Activated T-cell treated with anti-CD3 and anti-CD28 coated beads for 48 hours (primary cell): Measurements from ENCODE around the gene SYNPO2.
"Not testable (repeated sequence)": the region's sequence is repeated elsewhere in the genome, so short reads cannot be mapped to it uniquely, and the experiment has no call there.

Experiments used
- DNase-seq: peaks from one replicate; pipeline ENCODE4 v3.0.0-alpha.2; 2020; ENCODE audit warnings: low read depth

The SYNPO2 gene

GRCh38 chr4:119002476-119002875 is 113.8 kb downstream of the SYNPO2 start:
- no peak for DNase-seq

GRCh38 chr4:119003001-119003400 is 114.3 kb downstream of the SYNPO2 start:
- DNase-seq: not testable (repeated sequence)

- DNase-seq: no peak
These were observed 117.3 kb downstream of the SYNPO2 start for GRCh38 chr4:119005928-119006460.

GRCh38 chr4:119008761-119009160 is 120.1 kb downstream of the SYNPO2 start:
- no peak for DNase-seq

DNA sequence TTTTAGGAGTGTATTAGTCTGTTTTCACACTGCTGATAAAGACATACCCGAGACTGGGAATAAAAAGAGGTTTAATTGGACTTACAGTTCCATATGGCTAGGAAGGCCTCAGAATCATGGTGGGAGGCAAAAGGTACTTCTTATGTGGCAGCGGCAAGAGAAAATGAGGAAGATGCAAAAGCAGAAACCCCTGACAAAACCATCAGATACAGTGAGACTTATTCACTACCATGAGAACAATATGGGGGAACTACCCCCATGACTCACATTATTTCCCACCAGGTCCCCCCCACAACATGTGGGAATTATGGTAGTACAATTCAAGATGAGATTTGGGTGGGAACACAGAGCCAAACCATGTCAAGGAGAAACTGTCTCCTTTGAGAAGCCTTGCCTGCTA is 121.6 kb downstream of the SYNPO2 start:
- not testable (repeated sequence) for DNase-seq

- DNase-seq: no peak
These were observed 122.4 kb downstream of the SYNPO2 start for GRCh38 chr4:119010909-119011606.

- no peak for DNase-seq
These were observed 122.9 kb downstream of the SYNPO2 start for GRCh38 chr4:119011607-119011988.

- DNase-seq: no peak
These were observed 126.0 kb downstream of the SYNPO2 start for GRCh38 chr4:119014658-119015057.

DNA sequence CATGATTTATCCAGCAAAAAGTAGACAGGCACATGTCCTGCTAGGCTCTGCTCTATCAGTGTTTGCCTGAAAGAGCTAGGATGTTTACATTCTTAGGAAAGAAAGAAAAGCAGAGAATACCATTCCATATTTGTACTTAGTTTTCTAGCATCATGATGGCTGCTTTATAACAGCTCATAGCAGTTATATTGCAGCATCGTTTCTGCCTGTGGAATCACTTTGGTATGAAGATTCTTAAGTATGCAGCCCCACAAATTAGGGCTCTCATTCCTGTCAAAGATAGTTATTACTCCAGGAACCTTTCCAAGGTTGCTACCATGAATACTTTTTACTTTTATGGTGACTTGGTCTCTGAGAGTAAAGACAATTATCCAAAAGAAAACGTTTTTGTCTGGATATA is 128.0 kb downstream of the SYNPO2 start:
- DNase-seq: no peak

DNA sequence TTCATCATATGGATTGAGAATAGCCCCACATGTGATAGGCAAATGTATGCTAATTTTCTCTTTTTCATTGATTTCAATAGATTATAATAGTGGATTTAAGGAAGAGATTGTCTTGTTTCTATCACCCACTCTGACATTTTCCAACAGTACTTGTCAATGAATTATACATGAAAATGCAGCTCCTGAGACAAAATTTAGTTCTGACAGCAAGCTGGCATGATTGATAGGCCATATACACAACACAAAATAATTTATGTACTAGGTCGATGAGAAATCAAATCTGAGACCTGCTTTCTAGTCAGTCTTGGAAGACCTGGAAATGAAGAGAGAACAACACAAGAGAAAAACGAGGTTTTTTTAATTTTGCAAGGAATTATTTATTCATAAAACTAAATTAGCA is 129.0 kb downstream of the SYNPO2 start:
- no peak for DNase-seq

GRCh38 chr4:119020158-119020557 is 131.5 kb downstream of the SYNPO2 start:
- DNase-seq: no peak

DNA sequence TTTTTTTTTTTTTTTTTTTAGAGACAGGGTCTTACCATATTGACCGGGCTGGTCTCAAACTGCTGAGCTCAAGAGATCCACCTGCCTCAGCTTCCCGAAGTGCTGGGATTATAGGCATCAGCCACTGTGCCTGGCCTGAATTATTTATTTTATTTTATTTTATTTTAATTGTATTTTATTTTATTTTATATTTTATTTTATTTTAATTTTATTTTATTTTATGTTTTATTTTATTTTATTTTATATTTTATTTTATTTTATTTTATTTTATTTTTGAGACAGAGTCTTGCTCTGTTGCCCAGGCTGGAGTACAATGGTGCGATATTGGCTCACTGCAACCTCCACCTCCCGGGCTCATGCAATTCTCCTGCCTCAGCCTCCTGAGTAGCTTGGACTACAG is 133.9 kb downstream of the SYNPO2 start:
- DNase-seq: not testable (repeated sequence)

DNA sequence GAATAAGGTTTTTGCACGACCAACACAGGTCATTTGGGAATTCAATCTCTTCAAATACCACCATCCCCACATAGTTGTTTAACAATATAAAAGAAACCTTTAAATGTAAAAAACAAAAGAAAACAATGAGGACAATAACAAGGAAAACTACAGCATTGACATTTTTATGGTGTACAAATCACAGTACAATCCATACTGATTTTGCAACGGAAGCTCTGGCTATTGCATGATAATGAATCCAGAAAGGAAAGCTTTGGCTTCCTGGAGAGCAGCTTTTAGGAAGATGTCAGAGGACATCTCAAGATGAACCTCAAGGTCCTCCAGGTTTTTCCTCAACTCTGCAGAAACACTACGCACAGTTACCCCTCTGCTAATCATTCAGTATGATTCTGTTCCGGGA is 135.4 kb downstream of the SYNPO2 start:
- DNase-seq: no peak

GRCh38 chr4:119025420-119025819 is 136.8 kb downstream of the SYNPO2 start:
- DNase-seq: no peak

GRCh38 chr4:119025916-119026661 is 137.4 kb downstream of the SYNPO2 start:
- DNase-seq: no peak

DNA sequence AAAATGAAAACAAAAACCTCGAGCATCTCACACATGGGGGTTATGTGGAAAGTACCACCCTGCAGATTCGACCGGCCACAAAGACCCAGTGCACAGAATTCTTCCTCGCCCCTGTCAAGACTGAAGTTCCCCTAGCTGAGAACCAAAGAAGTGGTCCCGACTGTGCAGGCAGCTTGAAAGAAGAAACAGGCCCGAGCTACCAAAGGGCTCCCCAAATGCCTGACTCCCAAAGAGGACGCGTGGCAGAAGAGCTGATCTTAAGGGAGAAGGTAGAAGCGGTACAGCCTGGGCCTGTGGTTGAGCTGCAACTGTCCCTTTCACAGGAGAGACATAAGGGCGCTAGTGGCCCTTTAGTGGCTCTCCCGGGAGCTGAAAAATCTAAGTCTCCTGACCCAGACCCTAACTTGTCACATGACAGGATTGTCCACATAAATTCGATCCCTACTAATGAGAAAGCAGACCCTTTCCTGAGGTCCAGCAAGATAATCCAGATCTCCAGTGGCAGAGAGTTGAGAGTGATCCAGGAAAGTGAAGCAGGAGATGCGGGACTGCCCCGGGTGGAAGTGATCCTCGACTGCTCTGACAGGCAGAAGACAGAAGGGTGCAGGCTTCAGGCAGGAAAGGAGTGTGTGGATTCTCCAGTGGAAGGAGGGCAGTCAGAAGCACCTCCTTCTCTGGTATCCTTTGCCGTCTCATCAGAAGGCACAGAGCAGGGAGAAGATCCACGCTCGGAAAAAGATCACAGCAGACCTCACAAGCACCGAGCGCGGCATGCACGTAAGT is 138.2 kb downstream of the SYNPO2 start:
- no peak for DNase-seq

DNA sequence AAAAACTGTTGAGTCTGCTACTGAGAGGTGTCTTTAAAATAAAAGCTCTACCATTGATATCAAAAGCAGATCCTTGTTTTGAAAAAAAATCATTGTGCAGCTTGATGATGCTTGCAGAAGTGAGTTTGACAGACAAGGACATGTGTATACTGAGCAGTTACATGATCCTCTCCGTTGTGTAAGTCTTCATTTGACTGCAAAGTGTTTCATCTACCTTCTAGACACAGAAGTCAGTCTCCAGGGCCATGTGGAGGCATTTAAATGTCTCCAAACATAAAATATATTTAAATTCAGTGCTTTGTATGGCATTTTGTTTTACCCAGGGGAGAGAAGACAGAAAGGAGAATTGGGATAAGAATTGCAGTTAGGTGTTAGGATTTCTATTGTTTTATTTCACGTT is 139.2 kb downstream of the SYNPO2 start:
- DNase-seq: no peak

DNA sequence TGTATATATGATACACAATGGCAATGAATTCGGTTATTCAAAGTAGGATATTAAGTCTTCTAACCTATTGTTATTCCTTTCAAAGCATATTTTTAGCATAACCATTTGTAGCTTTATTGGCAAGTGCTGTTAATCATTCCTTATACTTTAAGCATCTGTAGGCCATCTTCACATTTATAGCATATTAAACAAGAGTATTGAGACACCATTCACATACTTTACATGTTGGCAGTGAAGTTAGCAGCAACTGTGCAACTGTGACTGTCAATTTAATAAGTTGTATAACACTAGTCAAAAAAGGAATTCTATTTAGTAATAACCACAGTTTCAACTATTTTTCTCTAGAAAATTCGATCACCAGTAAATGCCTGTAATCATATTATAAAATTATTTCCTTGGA is 139.6 kb downstream of the SYNPO2 start:
- DNase-seq: no peak

GRCh38 chr4:119029847-119030535 is 141.3 kb downstream of the SYNPO2 start:
- DNase-seq: no peak

GRCh38 chr4:119030536-119030890 is 141.9 kb downstream of the SYNPO2 start:
- no peak for DNase-seq

- no peak for DNase-seq
These were observed 142.6 kb downstream of the SYNPO2 start for GRCh38 chr4:119031218-119031617.
